ENCODE measurements around the gene FUZ.

GRCh38 chr19:49824662-49825061, 11.6 kb upstream of the FUZ start:
- no peak for TF ChIP-seq CTCF (IDR thresholded peaks at IDR 0.05; ENCODE audit: low read depth, low read length, poor library complexity, severe bottlenecking)
- no peak for TF ChIP-seq EZH2phosphoT487 (IDR thresholded peaks at IDR 0.05; ENCODE audit: borderline replicate concordance, low read length)

All from DOHH2 (cell line).